Thyroid gland (tissue), 4 donors: ENCODE measurements around the gene TAX1BP1.

Experiments
- POLR2A ChIP-seq, 2 donors: fragments of 450-650 bp; IDR thresholded peaks; one replicate each; pipeline ENCODE4 v1.6.1; 2017; ENCODE audit warnings: antibody characterized with exemption in 2 of 2, mild to moderate bottlenecking in 2 of 2, moderate library complexity in 1 of 2
- TF ChIP-seq, protein P1 (sequence below), 6 experiments: fragments of 200-600 bp in 3 of 6; fragments of 450-650 bp in 3 of 6; sonication (generic) in 3 of 6; IDR thresholded peaks; one replicate each; pipeline ENCODE4 v1.5.1; 2016 to 2019; ENCODE audit warnings: antibody characterized with exemption in 6 of 6, mild to moderate bottlenecking in 2 of 6, inconsistent platforms in 1 of 6, moderate library complexity in 1 of 6

DNA sequence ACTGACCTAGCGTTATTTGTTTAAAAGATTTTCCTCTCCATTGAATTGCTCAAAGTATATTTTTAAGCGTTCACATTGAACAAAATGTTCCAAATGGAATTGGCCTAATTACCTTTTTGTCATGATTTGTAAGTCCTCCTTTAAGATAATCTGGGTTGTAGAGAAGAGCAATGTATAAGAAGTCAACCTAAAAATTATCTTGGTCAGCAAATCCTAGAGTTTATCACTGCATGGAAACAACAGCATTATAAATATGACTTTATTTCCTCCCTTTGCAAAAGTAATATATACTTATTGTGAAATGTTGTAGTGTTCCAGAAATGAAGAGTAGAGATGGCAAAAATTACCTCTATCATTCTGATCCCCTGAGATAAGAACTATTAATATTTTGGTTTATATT lies 59.2 kb downstream of the TAX1BP1 start:
- TF ChIP-seq, protein P1, sequence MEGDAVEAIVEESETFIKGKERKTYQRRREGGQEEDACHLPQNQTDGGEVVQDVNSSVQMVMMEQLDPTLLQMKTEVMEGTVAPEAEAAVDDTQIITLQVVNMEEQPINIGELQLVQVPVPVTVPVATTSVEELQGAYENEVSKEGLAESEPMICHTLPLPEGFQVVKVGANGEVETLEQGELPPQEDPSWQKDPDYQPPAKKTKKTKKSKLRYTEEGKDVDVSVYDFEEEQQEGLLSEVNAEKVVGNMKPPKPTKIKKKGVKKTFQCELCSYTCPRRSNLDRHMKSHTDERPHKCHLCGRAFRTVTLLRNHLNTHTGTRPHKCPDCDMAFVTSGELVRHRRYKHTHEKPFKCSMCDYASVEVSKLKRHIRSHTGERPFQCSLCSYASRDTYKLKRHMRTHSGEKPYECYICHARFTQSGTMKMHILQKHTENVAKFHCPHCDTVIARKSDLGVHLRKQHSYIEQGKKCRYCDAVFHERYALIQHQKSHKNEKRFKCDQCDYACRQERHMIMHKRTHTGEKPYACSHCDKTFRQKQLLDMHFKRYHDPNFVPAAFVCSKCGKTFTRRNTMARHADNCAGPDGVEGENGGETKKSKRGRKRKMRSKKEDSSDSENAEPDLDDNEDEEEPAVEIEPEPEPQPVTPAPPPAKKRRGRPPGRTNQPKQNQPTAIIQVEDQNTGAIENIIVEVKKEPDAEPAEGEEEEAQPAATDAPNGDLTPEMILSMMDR (IDR thresholded peaks at IDR 0.05), result no peak
- TF ChIP-seq POLR2A (IDR thresholded peaks at IDR 0.05), result no peak
